Upper lobe of right lung (tissue), 1 donor: ENCODE results near the gene PLAGL2. TPM values are rescaled to one million over a fixed set of nuclear protein-coding genes. Genes with fewer than 3 reads are reported as not detected.
"Not testable (repeated sequence)": the region's sequence is repeated elsewhere in the genome, so short reads cannot be mapped to it uniquely, and the experiment has no call there.

ENCODE experiments used
- ATAC-seq: fragments of 200-7000 bp; cut with Tn5 transposase; one replicate; pipeline ENCODE4 v1.9.1; 2020; ENCODE audit warnings: mild to moderate bottlenecking, moderate library complexity
- DNase-seq: peaks from one replicate; pipeline ENCODE4 v3.0.0-alpha.2; 2020
- H3K27ac ChIP-seq: fragments of 200-600 bp; one replicate; pipeline ENCODE4 v1.8.0; 2022
- H3K27me3 ChIP-seq: fragments of 200-600 bp; one replicate; pipeline ENCODE4 v1.8.0; 2022; ENCODE audit warnings: mild to moderate bottlenecking
- H3K36me3 ChIP-seq: fragments of 200-600 bp; one replicate; pipeline ENCODE4 v1.8.0; 2022
- H3K4me1 ChIP-seq: fragments of 200-600 bp; one replicate; pipeline ENCODE4 v1.8.0; 2022
- H3K4me3 ChIP-seq: fragments of 200-600 bp; one replicate; pipeline ENCODE4 v1.8.0; 2022; ENCODE audit warnings: mild to moderate bottlenecking
- H3K9me3 ChIP-seq: fragments of 200-600 bp; one replicate; pipeline ENCODE4 v1.8.0; 2022
- CTCF ChIP-seq: fragments of 200-600 bp; IDR thresholded peaks from one replicate; pipeline ENCODE4 v1.8.0; 2022; ENCODE audit warnings: antibody characterized with exemption
- intact Hi-C: fragments of 100-400 bp; cut with DNase I; formaldehyde crosslinking; loops from one replicate; pipeline ENCODE4 v1.11.0; 2022
- total RNA-seq: library from RNA; stranded (reverse); fragmentation: NEBNext Ultra II Directional; extraction: Animal tissue kit (Norgen Biotek cat#: 25700); gene quantifications from one replicate; pipeline ENCODE4 v1.2.1, GENCODE V29; 2021
- donor health status: DM: no; HTN: yes; CAD: no; lungs with severe emphysema.

PLAGL2 gene
- total RNA-seq, 1 donor from 2014 or later = 15.9 TPM

DNA sequence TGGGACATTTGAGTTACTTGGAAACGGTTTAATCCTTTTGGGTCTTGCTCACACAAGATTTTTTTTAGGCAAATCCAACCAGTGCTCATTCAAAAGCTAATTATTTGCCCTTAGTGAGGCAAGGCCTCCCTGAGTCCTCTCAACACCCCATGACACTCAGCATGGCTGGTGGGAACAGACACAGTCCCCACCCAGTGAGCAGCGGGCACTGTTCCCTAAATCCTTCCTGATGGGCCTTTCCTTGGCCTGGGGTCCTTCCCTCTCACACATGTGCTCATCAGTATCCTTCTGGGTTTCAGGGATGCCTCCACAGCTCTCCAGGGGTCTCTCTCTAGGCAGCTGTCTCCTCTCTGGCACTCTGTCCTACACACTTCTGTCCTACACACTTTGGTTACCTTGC, 28.0 kb downstream of the PLAGL2 start:
- Histone ChIP-seq H3K4me3 (no peak overlapping the region), H3K4me1 (no peaks in the 10 kb centered on the region), H3K27me3 (no peaks in the 10 kb centered on the region), H3K9me3 (no peaks in the 10 kb centered on the region), H3K27ac (no peak overlapping the region), H3K36me3 (no peaks in the 10 kb centered on the region)
- intact Hi-C loops = no loop called here
- DNase-seq (no peak), ATAC-seq (no peak)
- TF ChIP-seq CTCF = no peak

DNA sequence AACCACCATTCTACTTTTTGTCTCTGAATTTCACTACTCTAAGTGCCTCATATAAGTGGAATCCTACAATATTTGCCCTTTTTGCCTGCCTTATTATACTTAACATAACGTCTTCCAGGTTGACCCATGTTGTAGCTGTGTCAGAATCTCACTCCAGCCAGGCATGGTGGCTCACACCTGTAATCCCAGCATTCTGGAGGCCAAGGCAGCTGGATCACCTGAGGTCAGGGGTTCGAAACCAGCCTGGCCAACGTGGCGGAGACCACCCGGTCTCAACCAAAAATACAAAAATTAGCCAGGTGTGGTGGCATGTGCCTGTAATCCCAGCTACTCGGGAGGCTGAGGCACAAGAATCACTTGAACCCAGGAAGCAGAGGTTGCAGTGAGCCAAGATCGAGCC, 29.8 kb downstream of the PLAGL2 start:
- DNase-seq, H3K27ac ChIP-seq, H3K9me3 ChIP-seq, H3K27me3 ChIP-seq, intact Hi-C loops, H3K36me3 ChIP-seq, ATAC-seq, H3K4me1 ChIP-seq, H3K4me3 ChIP-seq: not testable (repeated sequence)

DNA sequence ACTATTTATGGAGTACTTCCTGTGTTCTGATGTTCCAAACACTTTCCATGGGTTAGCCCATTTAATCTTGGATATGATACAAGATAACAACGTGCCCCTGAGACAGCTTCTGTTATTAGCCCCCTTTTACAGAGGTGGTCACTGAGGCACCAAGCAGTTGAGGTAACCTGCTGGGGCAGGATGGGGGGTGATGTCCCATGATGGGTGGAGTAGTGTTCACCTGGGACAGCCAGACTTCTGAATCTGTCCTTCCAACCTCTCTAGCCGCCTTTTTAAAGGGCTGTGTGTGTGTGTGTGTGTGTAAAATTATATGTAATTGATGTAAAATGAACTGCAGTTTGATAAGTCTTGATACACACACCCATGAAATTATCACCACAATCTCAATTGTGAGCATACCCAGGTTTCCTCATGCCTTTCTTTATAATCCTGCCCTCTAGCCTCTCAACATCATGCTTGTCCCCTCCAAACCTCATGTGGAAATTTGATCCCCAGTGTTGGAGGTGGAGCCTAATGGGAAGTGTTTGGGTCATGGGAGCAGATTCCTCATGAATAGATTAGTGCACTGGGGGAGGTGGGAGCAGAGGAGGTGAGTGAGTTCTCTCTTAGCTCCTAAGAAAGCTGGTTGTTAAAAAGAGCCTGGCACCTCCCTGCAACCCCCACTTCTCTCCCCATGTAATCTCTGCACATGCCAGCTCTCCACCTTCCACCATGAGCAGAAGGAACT, 39.2 kb downstream of the PLAGL2 start:
- TF ChIP-seq CTCF = no peak
- Histone ChIP-seq H3K4me3 (no peak overlapping the region), H3K36me3 (peaks cover 34% of the 10 kb centered on the region), H3K27ac (no peak overlapping the region), H3K4me1 (no peaks in the 10 kb centered on the region), H3K9me3 (no peaks in the 10 kb centered on the region), H3K27me3 (no peaks in the 10 kb centered on the region)
- ATAC-seq (no peak), DNase-seq (peak; percentile 7)
- intact Hi-C loops = no loop called here

- ATAC-seq (no peak), DNase-seq (peak; percentile 17)
- no peaks in the 10 kb centered on the region for H3K4me1 ChIP-seq
- H3K27me3 ChIP-seq = no peaks in the 10 kb centered on the region
- peaks cover 41% of the 10 kb centered on the region for H3K36me3 ChIP-seq
- TF ChIP-seq CTCF = no peak
- no peaks in the 10 kb centered on the region for H3K9me3 ChIP-seq
- no peak overlapping the region for H3K27ac ChIP-seq
- no peak overlapping the region for H3K4me3 ChIP-seq
- intact Hi-C loops = no loop called here
Measured at GRCh38 chr20:32167552-32167951, 40.0 kb downstream of the PLAGL2 start.

- H3K27me3 ChIP-seq = no peaks in the 10 kb centered on the region
- no peaks in the 10 kb centered on the region for H3K4me1 ChIP-seq
- intact Hi-C loops = no loop called here
- peaks cover 57% of the 10 kb centered on the region for H3K36me3 ChIP-seq
- TF ChIP-seq CTCF = no peak
- peak; percentile 39 for DNase-seq
- no peak overlapping the region for H3K4me3 ChIP-seq
- no peak for ATAC-seq
- no peak overlapping the region for H3K27ac ChIP-seq
- H3K9me3 ChIP-seq = no peaks in the 10 kb centered on the region
Measured at GRCh38 chr20:32165836-32166545, 41.6 kb downstream of the PLAGL2 start.

GRCh38 chr20:32164984-32165735, 42.4 kb downstream of the PLAGL2 start:
- Histone ChIP-seq H3K4me3 (no peak overlapping the region), H3K27ac (no peak overlapping the region), H3K4me1 (no peaks in the 10 kb centered on the region), H3K9me3 (no peaks in the 10 kb centered on the region), H3K27me3 (no peaks in the 10 kb centered on the region), H3K36me3 (peaks cover 57% of the 10 kb centered on the region)
- ATAC-seq (no peak), DNase-seq (peak; percentile 46)
- intact Hi-C loops = no loop called here
- TF ChIP-seq CTCF = no peak
